ENCODE data around the gene TMEM25.
"Not testable (repeated sequence)": the region's sequence is repeated elsewhere in the genome, so short reads cannot be mapped to it uniquely, and the experiment has no call there.

The TMEM25 gene

DNA sequence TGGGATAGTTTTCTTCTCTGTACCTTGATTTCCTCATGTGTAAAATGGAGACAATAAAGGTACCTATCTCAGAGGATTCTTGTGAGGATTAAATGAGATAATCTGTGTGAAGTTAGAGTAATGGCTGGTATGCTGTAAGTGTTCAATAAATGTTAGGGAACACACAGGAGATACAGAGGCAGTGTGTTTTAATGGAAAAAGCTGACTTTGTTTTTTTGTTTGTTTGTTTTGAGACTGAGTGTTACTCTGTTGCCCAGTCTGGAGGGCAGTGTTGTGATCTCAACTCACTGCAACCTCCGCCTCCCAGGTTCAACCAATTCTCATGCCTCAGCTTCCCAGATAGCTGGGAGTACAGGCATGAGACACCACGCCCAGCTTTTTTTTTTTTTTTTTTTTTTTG is 38.7 kb downstream of the TMEM25 start:
- TF ChIP-seq CTCF (IDR thresholded peaks at IDR 0.05; ENCODE audit: insufficient read depth, missing control alignments) = no peak
- FAIRE-seq = no peak
- DNase-seq (ENCODE audit: insufficient read length, low spot score) = no peak

DNA sequence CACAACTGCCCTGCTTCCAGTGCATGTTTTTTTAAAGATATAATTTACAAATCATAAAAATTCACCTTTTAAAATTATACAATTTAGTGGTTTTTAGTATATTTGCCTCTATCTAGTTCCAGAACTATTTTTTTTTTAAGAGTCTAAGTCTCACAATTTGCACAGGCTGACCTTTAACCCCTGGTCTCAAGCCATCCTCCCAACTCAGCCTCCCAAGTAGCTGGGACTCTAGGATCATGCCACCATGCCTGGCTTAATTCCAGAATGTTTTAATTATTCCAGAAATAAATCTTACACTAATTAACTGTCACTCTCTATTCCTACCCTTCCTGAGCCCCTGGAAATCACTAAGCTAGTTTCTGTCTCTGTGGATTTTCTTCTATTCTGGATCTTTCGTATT is 39.8 kb downstream of the TMEM25 start:
- DNase-seq (ENCODE audit: insufficient read length, low spot score) (no peak), FAIRE-seq (no peak)
- TF ChIP-seq CTCF (IDR thresholded peaks at IDR 0.05; ENCODE audit: insufficient read depth, missing control alignments) = no peak

- not testable (repeated sequence) for DNase-seq (ENCODE audit: insufficient read length, low spot score); FAIRE-seq
These were observed 40.7 kb downstream of the TMEM25 start for GRCh38 chr11:118571701-118572060.

- FAIRE-seq (no peak), DNase-seq (ENCODE audit: insufficient read length, low spot score) (peak; percentile 80)
- no peak for TF ChIP-seq CTCF (IDR thresholded peaks at IDR 0.05; ENCODE audit: insufficient read depth, missing control alignments)
These were observed 41.3 kb downstream of the TMEM25 start, which contains the start of gene ARCN1 for GRCh38 chr11:118572061-118572980. Gene ARCN1, plus strand, starts transcription at chr11:118572409. Its CDS starts 139 bp downstream, at chr11:118572548.

DNA sequence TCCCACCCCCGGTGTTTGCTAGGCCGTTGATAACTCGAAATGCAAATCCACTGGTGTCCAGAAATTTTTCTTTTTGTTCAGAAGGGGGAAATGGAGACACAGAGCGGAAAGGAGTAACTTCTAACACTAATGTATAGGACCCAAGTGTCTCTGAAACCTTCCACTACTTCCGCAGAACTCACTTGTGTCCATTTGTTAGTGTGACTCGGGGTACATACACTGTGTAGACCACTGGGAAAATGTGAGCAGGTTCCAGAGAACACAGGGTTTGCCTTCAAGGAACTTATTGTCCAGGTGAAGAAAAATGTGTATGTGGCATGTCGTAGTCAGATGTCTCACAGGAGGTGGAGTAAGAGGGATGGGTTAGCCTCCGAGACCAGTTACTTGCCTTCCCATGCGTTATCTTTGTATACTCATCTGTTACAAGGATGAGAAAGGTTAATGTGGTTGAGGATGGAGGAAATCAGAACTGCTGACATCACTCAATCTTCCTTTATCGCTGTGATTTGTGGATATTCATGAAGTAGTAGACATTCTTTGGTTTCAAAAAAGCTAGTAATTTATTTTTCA is 42.1 kb downstream of the TMEM25 start:
- DNase-seq (ENCODE audit: insufficient read length, low spot score) = no peak
- FAIRE-seq = no peak
- TF ChIP-seq CTCF (IDR thresholded peaks at IDR 0.05; ENCODE audit: insufficient read depth, missing control alignments) = no peak

DNA sequence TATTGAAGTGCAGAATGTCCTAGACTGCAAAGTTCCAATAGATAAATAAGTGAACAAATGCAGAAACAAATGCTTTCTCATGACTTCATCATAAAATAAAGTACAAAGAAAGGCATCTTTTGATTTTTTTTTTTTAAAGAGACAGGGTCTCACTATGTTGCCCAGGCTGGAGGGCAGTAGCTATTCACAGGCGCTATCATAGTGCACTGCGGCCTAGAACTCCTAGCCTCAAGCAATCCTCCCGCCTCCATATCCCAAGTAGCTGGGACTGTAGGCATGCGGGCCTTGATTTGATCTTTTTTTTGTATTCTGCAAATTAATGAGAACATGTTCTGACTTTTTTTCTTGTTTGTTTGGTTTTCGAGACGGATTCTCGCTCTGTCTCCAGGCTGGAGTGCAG is 43.6 kb downstream of the TMEM25 start:
- DNase-seq (ENCODE audit: insufficient read length, low spot score) (no peak), FAIRE-seq (no peak)
- no peak for TF ChIP-seq CTCF (IDR thresholded peaks at IDR 0.05; ENCODE audit: insufficient read depth, missing control alignments)

DNA sequence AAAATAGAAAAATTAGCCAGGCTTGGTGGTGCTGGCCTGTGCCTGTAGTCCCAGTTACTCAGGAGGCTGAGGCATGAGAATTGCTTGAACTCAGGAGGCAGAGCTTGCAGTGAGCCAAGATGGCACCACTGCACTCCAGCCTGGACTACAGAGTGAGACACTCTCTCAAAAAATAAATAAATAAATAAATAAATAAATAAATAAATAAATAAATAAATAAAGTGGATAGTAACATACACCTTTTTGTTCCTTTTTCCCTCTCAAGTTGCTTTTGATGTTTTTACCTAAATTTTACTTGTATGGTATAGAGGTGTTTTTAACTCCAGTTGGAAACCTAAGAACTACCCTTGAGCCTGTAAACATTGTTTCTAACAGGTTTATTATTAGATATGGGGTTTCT is 47.0 kb downstream of the TMEM25 start:
- FAIRE-seq; DNase-seq (ENCODE audit: insufficient read length, low spot score): not testable (repeated sequence)

GRCh38 chr11:118581057-118581456 is 50.1 kb downstream of the TMEM25 start:
- TF ChIP-seq CTCF (IDR thresholded peaks at IDR 0.05; ENCODE audit: insufficient read depth, missing control alignments) = no peak
- FAIRE-seq = no peak
- no peak for DNase-seq (ENCODE audit: insufficient read length, low spot score)
